Endothelial cell of umbilical vein (primary cell): ENCODE data around the gene FBLN2. TPM values are rescaled to one million over a fixed set of nuclear protein-coding genes. Genes with fewer than 3 reads are reported as not detected.

Experiments
- BruUV-seq: library from RNA; stranded (reverse); fragments of 400-500 nt; replicated peaks from 2 replicates; lab custom pipeline; 2021; lab: Mats Ljungman, UMichigan
- CTCF ChIA-PET: fragments of 300-600, 350-600 bp; sonication (Branson Sonifier 250); formaldehyde crosslinking; loops from one replicate; lab custom pipeline; 2021; ENCODE audit warnings: antibody characterized with exemption, inconsistent platforms; lab: Charles Lee
- POLR2A ChIA-PET: fragments of 300-600, 350-600 bp; sonication (Branson Sonifier 250); formaldehyde crosslinking; loops from one replicate; lab custom pipeline; 2021; ENCODE audit warnings: antibody characterized with exemption, inconsistent platforms; lab: Charles Lee
- DNase-seq: peaks from one replicate; pipeline ENCODE4 v3.0.0-alpha.2; 2011; ENCODE audit warnings: low read depth, low spot score
- FAIRE-seq: peaks from 2 replicates; lab custom pipeline; 2011; peaks lifted over from hg19 to GRCh38; lab: Jason Lieb, UNC
- H2AFZ ChIP-seq: 2 replicates; pipeline ENCODE4 v1.6.0; 2012; ENCODE audit warnings: low read depth, low read length, control low read depth, inconsistent platforms
- H3K27ac ChIP-seq: 2 replicates; pipeline ENCODE4 v1.5.1; 2011; ENCODE audit warnings: low read depth, mild to moderate bottlenecking, control low read depth, low read length, moderate library complexity; ENCODE audit not compliant: insufficient read depth
- H3K27me3 ChIP-seq, 2 experiments: 2 replicates each; pipeline versions ENCODE4 v1.6.0 to v1.6.1; 2011; ENCODE audit warnings: low read length in 2 of 2, mixed read lengths in 1 of 2; ENCODE audit not compliant: control insufficient read depth in 2 of 2, insufficient read depth in 2 of 2
- H3K36me3 ChIP-seq, 2 experiments: 2 replicates in 1 of 2; 3 replicates in 1 of 2; pipeline ENCODE4 v1.5.1; 2011; ENCODE audit warnings: low read length in 2 of 2, mild to moderate bottlenecking in 1 of 2, moderate library complexity in 1 of 2; ENCODE audit not compliant: control insufficient read depth in 2 of 2, insufficient read depth in 2 of 2; ENCODE audit errors: extremely low read depth in 1 of 2
- H3K4me1 ChIP-seq: 3 replicates; pipeline ENCODE4 v1.5.1; 2011; ENCODE audit warnings: mild to moderate bottlenecking, low read length; ENCODE audit not compliant: control insufficient read depth, insufficient read depth; ENCODE audit errors: extremely low read depth
- H3K4me2 ChIP-seq: 2 replicates; pipeline ENCODE4 v1.6.1; 2011; ENCODE audit warnings: low read length, control low read depth, mixed read lengths; ENCODE audit not compliant: insufficient read depth
- H3K4me3 ChIP-seq, 3 experiments: fragments of 200-600 bp in 1 of 3; sonication (generic), shearing (Covaris generic) in 1 of 3; replicated peaks in 1 of 3; 2 replicates each; pipeline ENCODE4 v1.5.1; 2011 to 2016; ENCODE audit warnings: control low read depth in 3 of 3, low read length in 3 of 3, mild to moderate bottlenecking in 2 of 3, inconsistent platforms in 1 of 3, low read depth in 1 of 3, moderate library complexity in 1 of 3; ENCODE audit not compliant: insufficient read depth in 1 of 3
- H3K79me2 ChIP-seq: 2 replicates; pipeline ENCODE4 v1.6.0; 2012; ENCODE audit warnings: low read length, inconsistent platforms; ENCODE audit not compliant: control insufficient read depth, insufficient read depth
- H3K9ac ChIP-seq: replicated peaks from 2 replicates; pipeline ENCODE3; 2011; ENCODE audit warnings: low read length, control low read depth; ENCODE audit not compliant: insufficient read depth; ENCODE audit errors: extremely low read depth
- H3K9me1 ChIP-seq: replicated peaks from 3 replicates; pipeline ENCODE4 v1.6.0; 2011; ENCODE audit warnings: mild to moderate bottlenecking, low read length; ENCODE audit not compliant: control insufficient read depth, insufficient read depth; ENCODE audit errors: extremely low read depth
- H3K9me3 ChIP-seq: replicated peaks from 2 replicates; pipeline ENCODE4 v1.5.1; 2012; ENCODE audit warnings: low read length, inconsistent platforms; ENCODE audit not compliant: control insufficient read depth, insufficient read depth
- H4K20me1 ChIP-seq: replicated peaks from 2 replicates; pipeline ENCODE3; 2011; ENCODE audit warnings: mild to moderate bottlenecking, low read length; ENCODE audit not compliant: control insufficient read depth, insufficient read depth; ENCODE audit errors: extremely low read depth
- EZH2 ChIP-seq: IDR thresholded peaks from 2 replicates; pipeline ENCODE4 v1.6.1; 2012; ENCODE audit warnings: borderline replicate concordance, low read depth, mild to moderate bottlenecking, moderate library complexity, low read length, inconsistent platforms; ENCODE audit not compliant: severe bottlenecking
- FOS ChIP-seq: IDR thresholded peaks from 2 replicates; pipeline ENCODE4 v1.6.1; 2011; ENCODE audit warnings: mild to moderate bottlenecking, low read length, moderate library complexity, borderline replicate concordance; ENCODE audit not compliant: insufficient read depth
- GATA2 ChIP-seq: IDR thresholded peaks from 2 replicates; pipeline ENCODE4 v1.7.0; 2011; ENCODE audit warnings: low read depth, mild to moderate bottlenecking, moderate library complexity, mixed read lengths, low read length; ENCODE audit not compliant: insufficient read length, insufficient read depth
- JUN ChIP-seq: IDR thresholded peaks from 2 replicates; pipeline ENCODE4 v1.6.1; 2011; ENCODE audit warnings: borderline replicate concordance, low read depth; ENCODE audit not compliant: insufficient read length, insufficient read depth
- MYC ChIP-seq: IDR thresholded peaks from one replicate; pipeline ENCODE4 v1.6.1; 2011; ENCODE audit warnings: mild to moderate bottlenecking, low read depth, low read length
- POLR2A ChIP-seq: IDR thresholded peaks from 2 replicates; pipeline ENCODE4 v1.6.1; 2012; ENCODE audit warnings: low read depth, mild to moderate bottlenecking, control low read depth, low read length
- POLR2AphosphoS5 ChIP-seq: IDR thresholded peaks from 2 replicates; pipeline ENCODE4 v1.6.1; 2012; ENCODE audit warnings: low read depth, mild to moderate bottlenecking, control low read depth, low read length, moderate library complexity; ENCODE audit not compliant: insufficient read depth
- dilution Hi-C: fragments of 300-500 bp; cut with MboI; formaldehyde crosslinking; loops from one replicate; pipeline ENCODE4 v1.15.0; 2019; ENCODE audit warnings: low sequenced_read_pairs; ENCODE audit not compliant: extremely low pct_ligation_motif_present
- intact Hi-C: fragments of 100-400 bp; cut with micrococcal nuclease; formaldehyde crosslinking; loops from one replicate; pipeline ENCODE4 v1.10.0; 2022
- polyA plus RNA-seq, 4 experiments: library from polyadenylated mRNA; depleted of rRNA in 3 of 4; stranded (reverse) in 3 of 4; unstranded in 1 of 4; fragments of >200 nt; gene quantifications; 2 replicates each; pipeline versions ENCODE4 v1.2.1 to v1.2.3, GENCODE V29; 2011 to 2012; ENCODE audit warnings: missing spikeins in 1 of 4
- total RNA-seq: library from RNA; stranded (reverse); gene quantifications from 2 replicates; pipeline ENCODE4 v1.2.3, GENCODE V29; 2021
- TF ChIP-seq, protein P1 (sequence below): IDR thresholded peaks from 2 replicates; pipeline ENCODE4 v1.6.1; 2011; ENCODE audit not compliant: insufficient read depth, insufficient read length
- TF ChIP-seq, protein P2 (sequence below), 2 donors: IDR thresholded peaks; 1 replicate in 1 of 2; 2 replicates in 1 of 2; pipeline ENCODE4 v1.5.1; 2011; ENCODE audit warnings: low read length in 2 of 2, mild to moderate bottlenecking in 2 of 2, moderate library complexity in 2 of 2, control low read depth in 1 of 2, inconsistent platforms in 1 of 2, low read depth in 1 of 2; ENCODE audit not compliant: insufficient read depth in 1 of 2; ENCODE audit errors: extremely low read depth in 1 of 2

FBLN2 gene
- total and polyA plus RNA-seq, 2 donors (not counting 3 experiments of a cell fraction or from before 2014, with no cell fraction given): 1.4 to 1.9 TPM

GRCh38 chr3:13626396-13626795 lies 77.5 kb downstream of the FBLN2 start:
- Histone ChIP-seq H3K9me1 (no peaks in the 10 kb centered on the region), H3K27me3 (no peaks in the 10 kb centered on the region), H3K36me3 (no peaks in the 10 kb centered on the region), H3K79me2 (no peaks in the 10 kb centered on the region), H3K4me1 (no peaks in the 10 kb centered on the region), H3K27ac (no peak overlapping the region), H4K20me1 (no peaks in the 10 kb centered on the region), H3K4me2 (no peak overlapping the region), H3K9ac (no peak overlapping the region), H3K4me3 (no peak overlapping the region), H2AFZ (no peak overlapping the region), H3K9me3 (no peaks in the 10 kb centered on the region)
- ChIA-PET CTCF (no interaction called here), POLR2A (no interaction called here)
- TF ChIP-seq, protein P1, sequence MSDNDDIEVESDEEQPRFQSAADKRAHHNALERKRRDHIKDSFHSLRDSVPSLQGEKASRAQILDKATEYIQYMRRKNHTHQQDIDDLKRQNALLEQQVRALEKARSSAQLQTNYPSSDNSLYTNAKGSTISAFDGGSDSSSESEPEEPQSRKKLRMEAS: no peak
- TF ChIP-seq POLR2A: no peak
- TF ChIP-seq POLR2AphosphoS5: no peak
- TF ChIP-seq, protein P2, sequence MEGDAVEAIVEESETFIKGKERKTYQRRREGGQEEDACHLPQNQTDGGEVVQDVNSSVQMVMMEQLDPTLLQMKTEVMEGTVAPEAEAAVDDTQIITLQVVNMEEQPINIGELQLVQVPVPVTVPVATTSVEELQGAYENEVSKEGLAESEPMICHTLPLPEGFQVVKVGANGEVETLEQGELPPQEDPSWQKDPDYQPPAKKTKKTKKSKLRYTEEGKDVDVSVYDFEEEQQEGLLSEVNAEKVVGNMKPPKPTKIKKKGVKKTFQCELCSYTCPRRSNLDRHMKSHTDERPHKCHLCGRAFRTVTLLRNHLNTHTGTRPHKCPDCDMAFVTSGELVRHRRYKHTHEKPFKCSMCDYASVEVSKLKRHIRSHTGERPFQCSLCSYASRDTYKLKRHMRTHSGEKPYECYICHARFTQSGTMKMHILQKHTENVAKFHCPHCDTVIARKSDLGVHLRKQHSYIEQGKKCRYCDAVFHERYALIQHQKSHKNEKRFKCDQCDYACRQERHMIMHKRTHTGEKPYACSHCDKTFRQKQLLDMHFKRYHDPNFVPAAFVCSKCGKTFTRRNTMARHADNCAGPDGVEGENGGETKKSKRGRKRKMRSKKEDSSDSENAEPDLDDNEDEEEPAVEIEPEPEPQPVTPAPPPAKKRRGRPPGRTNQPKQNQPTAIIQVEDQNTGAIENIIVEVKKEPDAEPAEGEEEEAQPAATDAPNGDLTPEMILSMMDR (IDR thresholded peaks at IDR 0.05; ENCODE audit: extremely low read depth in 1 of 2, insufficient read depth in 1 of 2, low read depth in 1 of 2, low read length in 2 of 2): no peak
- TF ChIP-seq JUN: no peak
- TF ChIP-seq GATA2: no peak
- TF ChIP-seq EZH2: no peak
- TF ChIP-seq MYC: no peak
- no peak for TF ChIP-seq FOS
- no TSS peak for BruUV-seq
- DNase-seq: no peak
- dilution Hi-C loops (no loop called here), intact Hi-C loops (no loop called here)
- no peak for FAIRE-seq
